Progenitor cell of endocrine pancreas (in vitro differentiated cells): ENCODE measurements around the gene C11orf86. TPM values are rescaled to one million over a fixed set of nuclear protein-coding genes. Genes with fewer than 3 reads are reported as not detected.

Source experiments
- DNase-seq: peaks from one replicate; pipeline ENCODE4 v3.0.0; 2021; ENCODE audit warnings: low spot score; ENCODE audit not compliant: unreplicated experiment
- H3K27ac Mint-ChIP-seq: 2 replicates; pipeline ENCODE4 v1.8.0; 2021; ENCODE audit warnings: mild to moderate bottlenecking, moderate library complexity, mixed read lengths
- H3K27me3 Mint-ChIP-seq: 2 replicates; pipeline ENCODE4 v1.8.0; 2021; ENCODE audit warnings: mixed read lengths
- H3K36me3 Mint-ChIP-seq: 2 replicates; pipeline ENCODE4 v1.8.0; 2022; ENCODE audit warnings: mixed read lengths; ENCODE audit not compliant: insufficient read depth
- H3K4me1 Mint-ChIP-seq: 2 replicates; pipeline ENCODE4 v1.8.0; 2021; ENCODE audit warnings: low read depth, mixed read lengths
- H3K4me3 Mint-ChIP-seq: 2 replicates; pipeline ENCODE4 v1.8.0; 2021; ENCODE audit warnings: low read depth, mild to moderate bottlenecking, moderate library complexity, mixed read lengths
- H3K9me3 Mint-ChIP-seq: 2 replicates; pipeline ENCODE4 v1.8.0; 2021; ENCODE audit warnings: low read depth, mixed read lengths
- CTCF ChIP-seq: fragments of 200-600 bp; sonication (generic); IDR thresholded peaks from one replicate; pipeline ENCODE4 v1.5.0; 2021; ENCODE audit warnings: antibody characterized with exemption, mild to moderate bottlenecking; ENCODE audit not compliant: unreplicated experiment
- total RNA-seq: library from RNA; stranded (reverse); gene quantifications from 2 replicates; pipeline ENCODE4 v1.2.1, GENCODE V29; 2021

The C11orf86 gene
- total RNA-seq, 1 donor from 2014 or later = not detected

- TF ChIP-seq CTCF = no peak
- Mint-ChIP-seq H3K27me3 (no peaks in the 10 kb centered on the region), H3K36me3 (no peaks in the 10 kb centered on the region), H3K9me3 (no peaks in the 10 kb centered on the region), H3K4me3 (no peak overlapping the region), H3K4me1 (no peaks in the 10 kb centered on the region), H3K27ac (no peak overlapping the region)
- no peak for DNase-seq
These were observed 1.0 kb upstream of the C11orf86 start for GRCh38 chr11:66973956-66974580.

DNA sequence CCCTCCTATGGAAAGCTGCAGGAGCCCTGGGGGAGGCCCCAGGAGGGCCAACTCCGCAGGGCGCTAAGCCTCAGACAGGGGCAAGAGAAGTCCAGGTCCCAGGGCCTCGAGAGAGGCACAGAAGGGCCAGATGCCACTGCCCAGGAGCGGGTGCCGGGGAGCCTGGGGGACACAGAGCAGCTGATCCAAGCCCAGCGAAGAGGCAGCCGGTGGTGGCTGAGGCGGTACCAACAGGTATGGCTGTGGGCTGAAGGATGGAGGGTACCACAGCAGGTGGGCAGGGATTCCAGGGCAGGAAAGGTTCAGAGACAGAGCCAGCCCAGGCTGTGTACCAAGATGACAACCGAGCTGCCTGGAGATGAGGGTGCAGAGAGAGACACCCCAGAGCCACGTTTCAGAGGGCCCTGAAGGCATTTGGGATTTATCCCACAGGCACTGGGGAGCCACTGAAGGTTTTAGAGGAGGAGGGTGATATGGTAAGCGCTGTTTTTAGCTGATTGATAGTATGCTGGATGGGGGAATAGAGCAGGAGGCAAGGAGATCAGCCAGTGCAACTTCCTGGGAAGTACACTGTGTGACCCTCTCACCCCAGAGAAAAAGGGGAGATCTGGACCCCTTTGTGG is 412 bp downstream of the C11orf86 start:
- no peak for DNase-seq
- Mint-ChIP-seq H3K4me1 (no peaks in the 10 kb centered on the region), H3K27ac (no peak overlapping the region), H3K9me3 (no peaks in the 10 kb centered on the region), H3K4me3 (no peak overlapping the region), H3K27me3 (no peaks in the 10 kb centered on the region), H3K36me3 (no peaks in the 10 kb centered on the region)
- no peak for TF ChIP-seq CTCF

GRCh38 chr11:66976028-66976467 is 944 bp downstream of the C11orf86 start:
- no peaks in the 10 kb centered on the region for H3K4me1 Mint-ChIP-seq
- DNase-seq = peak; percentile 62
- no peak overlapping the region for H3K27ac Mint-ChIP-seq
- peak; percentile 73 for TF ChIP-seq CTCF
- no peaks in the 10 kb centered on the region for H3K27me3 Mint-ChIP-seq
- H3K36me3 Mint-ChIP-seq = no peaks in the 10 kb centered on the region
- H3K9me3 Mint-ChIP-seq = no peaks in the 10 kb centered on the region
- no peak overlapping the region for H3K4me3 Mint-ChIP-seq

- H3K4me1 Mint-ChIP-seq = no peaks in the 10 kb centered on the region
- no peak overlapping the region for H3K4me3 Mint-ChIP-seq
- H3K27me3 Mint-ChIP-seq = no peaks in the 10 kb centered on the region
- no peaks in the 10 kb centered on the region for H3K9me3 Mint-ChIP-seq
- no peaks in the 10 kb centered on the region for H3K36me3 Mint-ChIP-seq
- DNase-seq = no peak
- no peak for TF ChIP-seq CTCF
- no peak overlapping the region for H3K27ac Mint-ChIP-seq
These were observed 1.8 kb downstream of the C11orf86 start for GRCh38 chr11:66976925-66977324.

- H3K4me3 Mint-ChIP-seq = no peak overlapping the region
- peaks cover 4% of the 10 kb centered on the region for H3K27me3 Mint-ChIP-seq
- H3K36me3 Mint-ChIP-seq = no peaks in the 10 kb centered on the region
- DNase-seq = no peak
- no peaks in the 10 kb centered on the region for H3K9me3 Mint-ChIP-seq
- TF ChIP-seq CTCF = no peak
- H3K4me1 Mint-ChIP-seq = no peaks in the 10 kb centered on the region
- no peak overlapping the region for H3K27ac Mint-ChIP-seq
These were observed 3.1 kb downstream of the C11orf86 start for GRCh38 chr11:66978229-66978628.
